Sciatic nerve (tissue), 2 donors: ENCODE data around the gene PPFIA1. TPM values are rescaled to one million over a fixed set of nuclear protein-coding genes. Genes with fewer than 3 reads are reported as not detected.
"Not testable (repeated sequence)": the region's sequence is repeated elsewhere in the genome, so short reads cannot be mapped to it uniquely, and the experiment has no call there.

Source experiments
- ATAC-seq: fragments of 200-7000 bp; cut with Tn5 transposase; one replicate; pipeline ENCODE4 v1.9.1; 2020; ENCODE audit warnings: mild to moderate bottlenecking, moderate library complexity
- DNase-seq: peaks from one replicate; pipeline ENCODE4 v3.0.0-alpha.2; 2020; ENCODE audit warnings: low spot score
- intact Hi-C: fragments of 100-400 bp; cut with DNase I; formaldehyde crosslinking; loops from one replicate; pipeline ENCODE4 v1.14.2; 2022
- total RNA-seq: library from RNA; stranded (reverse); fragmentation: NEBNext Ultra II Directional; extraction: Animal tissue kit (Norgen Biotek cat#: 25700); gene quantifications from one replicate; pipeline ENCODE4 v1.2.1, GENCODE V29; 2021
- donor health status: DM: no; HTN: no; CAD: no.
- donor health status: DM: no; HTN: no; CAD: no.

PPFIA1 gene
- total RNA-seq, 1 donor from 2014 or later: 82.4 TPM

DNA sequence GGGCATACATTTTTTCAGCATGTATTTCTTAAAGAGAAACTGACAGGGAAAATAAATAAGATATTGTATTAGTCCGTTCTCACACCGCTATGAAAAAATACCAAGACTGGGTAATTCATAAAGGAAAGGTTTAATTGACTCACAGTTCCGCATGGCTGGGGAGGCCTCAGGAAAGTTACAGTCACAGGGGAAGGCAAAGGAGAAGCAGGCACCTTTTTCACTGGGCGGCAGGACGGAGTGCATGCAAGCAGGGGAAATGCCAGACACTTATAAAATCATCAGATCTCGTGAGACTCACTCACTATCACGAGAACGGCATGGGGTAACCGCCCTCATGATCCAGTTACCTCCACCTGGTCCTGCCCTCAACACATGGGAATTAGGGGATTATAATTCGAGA, 44.2 kb downstream of the PPFIA1 start:
- intact Hi-C loops: no loop called here
- ATAC-seq: no peak
- no peak for DNase-seq

GRCh38 chr11:70315716-70316115, 45.2 kb downstream of the PPFIA1 start:
- intact Hi-C loops: no loop called here

GRCh38 chr11:70317581-70318305, 47.3 kb downstream of the PPFIA1 start:
- no peak for DNase-seq
- intact Hi-C loops: no loop called here
- ATAC-seq: no peak

More at GRCh38 chr11:70315716-70316115, 45.2 kb downstream of the PPFIA1 start:
- no peak for DNase-seq
- ATAC-seq: peak; percentile 44

DNA sequence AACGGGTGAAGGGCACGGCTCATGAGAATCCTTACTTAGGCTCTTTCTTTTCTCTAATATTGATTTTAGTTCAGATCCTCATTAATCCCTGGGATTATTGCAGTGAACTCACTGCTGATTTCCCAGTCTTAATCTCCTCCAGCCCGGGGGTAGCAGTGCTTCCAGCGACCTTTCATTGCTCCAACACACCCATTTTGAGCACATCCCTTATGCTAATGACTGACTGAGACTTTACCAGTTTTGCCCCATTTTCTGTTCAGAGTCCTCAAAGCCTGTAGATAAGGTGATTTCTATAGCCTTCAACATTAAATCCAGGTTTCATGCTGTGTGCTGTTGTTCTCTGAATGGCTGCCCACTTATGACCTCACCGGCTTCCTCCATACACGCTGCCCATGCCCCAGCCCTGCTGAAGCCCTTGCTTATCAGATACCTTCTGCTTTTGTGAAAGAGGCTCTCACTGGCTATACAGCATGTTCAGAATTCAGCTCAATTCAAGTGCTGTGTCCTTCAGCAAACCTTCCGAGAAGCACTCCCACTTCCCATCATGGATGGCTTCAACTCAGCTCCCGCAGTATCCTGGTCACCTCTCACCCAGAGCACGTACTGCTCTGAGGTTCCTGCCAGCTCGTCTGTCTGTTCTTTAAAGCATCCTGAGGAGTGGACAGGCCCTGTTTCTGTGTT, 49.0 kb downstream of the PPFIA1 start:
- ATAC-seq (no peak), DNase-seq (peak; percentile 35)
- intact Hi-C loops: no loop called here

- no peak for DNase-seq
- ATAC-seq: no peak
- intact Hi-C loops: no loop called here
These were observed 52.2 kb downstream of the PPFIA1 start for GRCh38 chr11:70322666-70323065.

DNA sequence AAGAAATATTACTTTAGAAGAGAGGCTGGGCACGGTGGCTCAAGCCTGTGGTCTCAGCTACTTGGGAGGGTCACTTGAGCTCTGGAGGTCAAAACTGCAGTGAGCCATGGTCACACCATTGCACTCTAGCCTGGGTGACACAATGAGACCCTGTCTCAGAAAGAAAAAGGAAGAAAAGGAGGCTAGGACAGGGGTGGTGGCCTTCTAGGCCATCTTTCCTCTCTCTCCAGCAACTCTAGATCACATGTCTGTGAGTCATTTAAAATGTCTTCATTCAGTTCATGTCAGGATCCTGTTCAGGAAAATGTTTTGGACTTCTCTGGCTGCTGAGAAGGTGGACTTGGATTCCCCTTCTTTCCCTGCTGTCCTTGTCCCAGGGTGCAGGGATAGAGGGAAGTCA, 53.3 kb downstream of the PPFIA1 start:
- no peak for DNase-seq
- intact Hi-C loops: no loop called here
- no peak for ATAC-seq

- intact Hi-C loops: no loop called here
- ATAC-seq (no peak), DNase-seq (peak; percentile 31)
These were observed 54.1 kb downstream of the PPFIA1 start for GRCh38 chr11:70324376-70325115.

DNA sequence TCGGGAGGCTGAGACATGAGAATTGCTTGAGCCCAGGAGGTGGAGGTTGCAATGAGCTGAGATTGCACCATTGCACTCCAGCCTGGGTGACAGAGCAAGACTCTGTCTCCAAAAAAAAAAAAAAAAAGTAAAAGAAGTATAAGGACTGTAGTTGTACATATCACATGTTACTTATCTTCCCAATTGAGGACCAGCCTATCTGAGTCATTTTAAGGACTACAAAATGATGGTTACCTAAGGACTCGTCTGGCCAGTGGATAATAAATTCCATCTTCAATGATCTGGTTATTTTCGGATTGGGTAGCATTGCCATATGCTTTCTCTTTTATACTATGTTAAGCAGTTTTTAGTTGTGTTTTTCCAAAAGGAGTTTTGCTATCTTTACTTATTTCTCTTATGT, 55.3 kb downstream of the PPFIA1 start:
- ATAC-seq (no peak), DNase-seq (no peak)
- intact Hi-C loops: no loop called here

- ATAC-seq: peak; percentile 91
- intact Hi-C loops: no loop called here
- DNase-seq: no peak
These were observed 55.9 kb downstream of the PPFIA1 start for GRCh38 chr11:70326365-70326811.

DNA sequence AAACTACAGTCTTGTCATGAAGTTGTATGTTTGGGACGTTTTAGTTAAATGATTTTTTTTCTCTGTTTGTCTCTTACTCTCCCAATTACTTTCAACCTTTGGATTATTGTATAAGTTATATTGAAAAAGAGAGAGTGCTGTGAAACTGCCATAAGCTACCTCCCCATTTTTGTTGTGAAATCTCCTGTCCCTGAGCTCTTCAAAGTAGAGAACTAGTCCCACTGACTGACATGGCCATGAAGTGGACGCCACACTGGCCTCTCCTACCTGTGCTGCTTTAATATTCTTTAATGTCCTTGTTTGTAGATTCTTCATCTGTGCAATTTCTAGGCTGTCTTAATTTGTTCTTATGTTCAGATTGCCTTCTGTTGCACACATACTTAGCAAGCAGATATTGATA, 56.3 kb downstream of the PPFIA1 start:
- intact Hi-C loops: no loop called here
- ATAC-seq (peak; percentile 66), DNase-seq (no peak)

DNA sequence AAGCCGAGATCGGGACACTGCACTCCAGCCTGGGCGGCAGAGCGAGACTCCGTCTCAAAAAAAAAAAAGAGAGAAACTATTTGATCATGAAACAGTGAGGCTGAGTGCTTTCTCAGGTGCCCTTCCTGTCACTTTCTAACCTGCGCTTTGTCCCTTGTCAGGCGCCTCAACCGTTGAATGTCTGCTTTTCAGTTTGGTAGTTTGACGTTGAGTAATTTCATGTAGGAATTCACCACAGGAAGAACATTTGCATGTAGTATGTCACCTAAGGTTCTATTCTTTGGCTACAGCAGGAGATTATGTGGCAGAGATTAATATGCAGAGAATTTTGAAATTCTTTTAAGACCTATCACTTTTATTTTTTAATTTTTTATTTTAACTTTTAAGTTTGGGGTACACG, 57.2 kb downstream of the PPFIA1 start:
- DNase-seq: no peak
- ATAC-seq: no peak
- intact Hi-C loops: no loop called here

GRCh38 chr11:70328556-70328955, 58.1 kb downstream of the PPFIA1 start:
- ATAC-seq: no peak
- intact Hi-C loops: no loop called here
- DNase-seq: no peak

DNA sequence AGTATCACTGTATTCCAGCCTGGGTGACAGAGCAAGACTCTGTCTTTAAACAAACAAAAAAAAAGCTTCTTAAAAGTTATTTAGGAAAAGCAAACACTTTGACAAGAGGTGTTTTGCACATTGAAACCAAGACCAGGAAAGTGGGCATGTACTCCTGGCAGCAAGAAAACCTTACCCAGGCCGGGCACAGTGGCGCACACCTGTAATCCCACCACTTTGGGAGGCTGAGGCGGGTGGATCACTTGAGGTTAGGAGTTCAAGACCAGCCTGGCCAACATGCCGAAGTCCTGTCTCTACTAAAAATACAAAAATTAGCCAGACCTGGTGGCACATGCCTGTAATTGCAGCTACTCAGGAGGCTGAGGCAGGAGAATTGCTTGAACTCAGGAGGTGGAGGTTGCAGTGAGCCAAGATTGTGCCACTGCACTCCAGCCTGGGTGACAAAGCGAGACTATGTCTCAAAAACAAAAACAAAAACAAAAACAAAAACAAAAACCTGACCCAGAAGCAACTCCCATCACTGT, 60.9 kb downstream of the PPFIA1 start:
- ATAC-seq, intact Hi-C loops, DNase-seq: not testable (repeated sequence)

DNA sequence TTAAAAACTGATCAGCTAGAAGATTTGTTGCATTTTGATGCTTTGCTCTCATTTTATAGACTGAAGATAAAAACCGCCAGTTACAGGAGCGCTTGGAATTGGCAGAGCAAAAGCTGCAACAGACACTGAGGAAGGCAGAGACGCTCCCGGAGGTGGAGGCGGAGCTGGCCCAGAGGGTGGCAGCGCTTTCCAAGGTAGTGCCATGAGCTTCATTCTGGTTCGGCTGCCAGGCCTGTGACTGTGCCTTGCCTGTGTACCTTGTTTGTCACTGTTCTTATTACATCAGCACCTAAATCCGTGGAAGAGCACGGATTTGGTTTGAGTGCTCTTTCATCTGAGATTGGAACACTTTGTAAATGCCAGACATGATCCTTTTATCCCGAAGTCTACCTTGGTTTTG, 61.4 kb downstream of the PPFIA1 start:
- DNase-seq (no peak), ATAC-seq (no peak)
- intact Hi-C loops: no loop called here

DNA sequence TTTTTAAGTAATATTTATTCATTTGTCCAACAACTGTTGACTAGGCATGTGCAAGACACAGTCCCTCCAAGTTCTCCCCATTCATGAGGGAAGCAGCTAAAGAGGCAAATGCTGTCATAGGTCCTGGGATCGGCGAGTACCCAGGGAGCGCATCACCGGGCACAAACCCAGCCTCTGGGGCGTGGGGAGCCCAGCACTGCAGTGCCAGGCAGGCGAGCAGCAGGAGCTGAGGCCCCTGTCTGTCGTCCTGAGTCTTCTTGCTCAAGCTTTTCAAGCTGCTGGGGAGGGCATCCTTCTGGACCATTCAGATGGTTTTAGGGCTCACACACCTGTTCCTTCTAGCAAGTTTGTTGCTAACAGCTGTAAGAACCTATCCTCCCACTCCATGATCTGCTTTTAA, 62.1 kb downstream of the PPFIA1 start:
- DNase-seq (no peak), ATAC-seq (no peak)
- intact Hi-C loops: no loop called here

- no peak for DNase-seq
- intact Hi-C loops: no loop called here
- no peak for ATAC-seq
These were observed 62.8 kb downstream of the PPFIA1 start for GRCh38 chr11:70333261-70333660.

- intact Hi-C loops: no loop called here
- DNase-seq (no peak), ATAC-seq (no peak)
These were observed 64.0 kb downstream of the PPFIA1 start for GRCh38 chr11:70334351-70334995.

GRCh38 chr11:70335511-70335910, 65.0 kb downstream of the PPFIA1 start:
- DNase-seq (no peak), ATAC-seq (no peak)
- intact Hi-C loops: no loop called here

GRCh38 chr11:70338594-70338993, 68.1 kb downstream of the PPFIA1 start:
- DNase-seq (no peak), ATAC-seq (no peak)
- intact Hi-C loops: no loop called here
